Spleen (tissue), 11 donors: Measurements from ENCODE around the gene FAAP20. TPM values are rescaled to one million over a fixed set of nuclear protein-coding genes. Genes with fewer than 3 reads are reported as not detected.

Source experiments
- DNase-seq: peaks from one replicate; pipeline ENCODE4 v3.0.0-alpha.2; 2020
- H3K27ac ChIP-seq, 8 donors: fragments of 200-600 bp; sonication (generic) in 7 of 8; 1 replicate in 4 of 8; 2 replicates in 4 of 8; pipeline versions ENCODE4 v1.5.0 to v1.8.0; 2016 to 2021; ENCODE audit warnings: inconsistent platforms in 4 of 8, mild to moderate bottlenecking in 4 of 8, moderate library complexity in 1 of 8
- H3K27me3 ChIP-seq, 7 donors: fragments of 200-600 bp; sonication (generic) in 6 of 7; replicated peaks in 1 of 7; 1 replicate in 4 of 7; 2 replicates in 3 of 7; pipeline versions ENCODE4 v1.5.0 to v1.8.0; 2016 to 2021; ENCODE audit warnings: inconsistent platforms in 3 of 7, mild to moderate bottlenecking in 1 of 7
- H3K36me3 ChIP-seq, 6 donors: fragments of 200-600 bp; sonication (generic) in 5 of 6; 1 replicate in 4 of 6; 2 replicates in 2 of 6; pipeline versions ENCODE4 v1.5.0 to v1.8.0; 2016 to 2021; ENCODE audit warnings: inconsistent platforms in 2 of 6
- H3K4me1 ChIP-seq, 6 donors: fragments of 200-600 bp; sonication (generic) in 5 of 6; 1 replicate in 3 of 6; 2 replicates in 3 of 6; pipeline versions ENCODE4 v1.5.0 to v1.8.0; 2016 to 2021; ENCODE audit warnings: inconsistent platforms in 3 of 6
- H3K4me3 ChIP-seq, 8 donors: fragments of 200-600 bp; sonication (generic) in 7 of 8; 1 replicate in 4 of 8; 2 replicates in 4 of 8; pipeline versions ENCODE4 v1.5.0 to v1.8.0; 2016 to 2021; ENCODE audit warnings: inconsistent platforms in 4 of 8, mild to moderate bottlenecking in 4 of 8, moderate library complexity in 2 of 8
- H3K9me3 ChIP-seq, 8 donors: fragments of 200-600 bp; sonication (generic) in 7 of 8; 1 replicate in 4 of 8; 2 replicates in 4 of 8; pipeline versions ENCODE4 v1.5.0 to v1.8.0; 2016 to 2021; ENCODE audit warnings: inconsistent platforms in 4 of 8
- CTCF ChIP-seq, 11 experiments: fragments of 200-600 bp in 7 of 11; fragments of 450-650 bp in 4 of 11; sonication (generic) in 4 of 11; IDR thresholded peaks in 8 of 11; conservative IDR thresholded peaks in 3 of 11; 1 replicate in 7 of 11; 2 replicates in 4 of 11; pipeline versions ENCODE4 v1.4.0 to v1.8.0; 2016 to 2021; ENCODE audit warnings: antibody characterized with exemption in 11 of 11, inconsistent platforms in 4 of 11, mild to moderate bottlenecking in 1 of 11
- POLR2A ChIP-seq, 3 donors: fragments of 450-650 bp; IDR thresholded peaks; one replicate each; pipeline ENCODE4 v1.5.1; 2017; ENCODE audit warnings: antibody characterized with exemption in 3 of 3, mild to moderate bottlenecking in 1 of 3
- POLR2AphosphoS5 ChIP-seq, 3 donors: sonication (generic); formaldehyde crosslinking; IDR thresholded peaks; one replicate each; pipeline ENCODE4 v1.5.1; 2017; ENCODE audit warnings: antibody characterized with exemption in 3 of 3
- WGBS, 5 donors: extraction: QIAGEN DNeasy Blood & Tissue Kit in 3 of 5; methylation state at CpG; one replicate each; pipeline versions ENCODE4 v1.1.5 to v1.1.7; 2013 to 2018; 5-methylcytosine and 5-hydroxymethylcytosine counted together
- intact Hi-C: fragments of 100-400 bp; cut with DNase I; formaldehyde crosslinking; loops from one replicate; pipeline ENCODE4 v1.15.0; 2023; ENCODE audit warnings: low total_unique reads
- polyA plus RNA-seq, 3 donors: library from polyadenylated mRNA; stranded (reverse); fragments of 200-250 nt; gene quantifications; one replicate each; pipeline ENCODE4 v1.2.1, GENCODE V29; 2013
- total RNA-seq, 7 donors: library from RNA; depleted of rRNA in 3 of 7; stranded (reverse); fragments of >200 nt in 3 of 7; fragmentation: NEBNext Ultra II Directional in 4 of 7; extraction: Animal tissue kit (Norgen Biotek cat#: 25700) in 4 of 7; gene quantifications; one replicate each; pipeline versions ENCODE4 v1.1.0 to v1.2.1, GENCODE V29; 2016 to 2021
- donor health status: healthy with polysubstance abuse.
- donor health status: DM: no; HTN: no; CAD: no; lungs with moderate emphysema.
- donor health status: DM: no; HTN: no; CAD: no.
- donor health status: Bipolar disorder and iron deficiency.
- donor health status: healthy.
- donor health status: DM: no; HTN: no; CAD: no.
- donor health status: DM: yes; HTN: yes; CAD: no.

FAAP20 gene
- total and polyA plus RNA-seq, 10 donors, result 20.6 to 113 (median 52.0) TPM

GRCh38 chr1:2169200-2169836 lies 25.3 kb downstream of the FAAP20 start:
- intact Hi-C loops, result no loop called here
- 95 to 97% (median 96%) methylated on average over 36 to 43 of the region's 43 CpGs for WGBS, 5 donors
- DNase-seq, result no peak
- Histone ChIP-seq H3K36me3 (peaks cover 0 to 61% (median 11%) of the 10 kb centered on the region in 6 donors), H3K27ac (no peak overlapping the region), H3K4me3 (no peak overlapping the region), H3K9me3 (no peaks in the 10 kb centered on the region), H3K27me3 (no peaks in the 10 kb centered on the region), H3K4me1 (peaks cover 2 to 11% (median 8%) of the 10 kb centered on the region in 6 donors)
- TF ChIP-seq POLR2A (IDR thresholded peaks at IDR 0.05) (no peak), POLR2AphosphoS5 (IDR thresholded peaks at IDR 0.05) (no peak), CTCF (IDR thresholded peaks at IDR 0.05 in 8 of 11, conservative IDR thresholded peaks at IDR 0.05 in 3 of 11) (no peak)

- TF ChIP-seq POLR2A (IDR thresholded peaks at IDR 0.05) (no peak), POLR2AphosphoS5 (IDR thresholded peaks at IDR 0.05) (no peak), CTCF (IDR thresholded peaks at IDR 0.05 in 8 of 11, conservative IDR thresholded peaks at IDR 0.05 in 3 of 11) (no peak)
These were observed 26.0 kb downstream of the FAAP20 start for GRCh38 chr1:2168535-2168934.

GRCh38 chr1:2168090-2168489 lies 26.5 kb downstream of the FAAP20 start:
- 91 to 95% (median 94%) methylated on average over 13 of the region's 13 CpGs for WGBS, 5 donors
- no peak for TF ChIP-seq POLR2AphosphoS5 (IDR thresholded peaks at IDR 0.05)
- no peak for TF ChIP-seq CTCF (IDR thresholded peaks at IDR 0.05 in 8 of 11, conservative IDR thresholded peaks at IDR 0.05 in 3 of 11)
- no peak for TF ChIP-seq POLR2A (IDR thresholded peaks at IDR 0.05)

More at GRCh38 chr1:2168535-2168934, 26.0 kb downstream of the FAAP20 start:
- Histone ChIP-seq H3K36me3 (peaks cover 0 to 69% (median 10%) of the 10 kb centered on the region in 6 donors), H3K27me3 (no peaks in the 10 kb centered on the region), H3K4me1 (peaks cover 0 to 3% (median 0%) of the 10 kb centered on the region in 6 donors), H3K9me3 (peaks cover 0 to 7% (median 0%) of the 10 kb centered on the region in 8 donors), H3K4me3 (no peak overlapping the region), H3K27ac (no peak overlapping the region)
- DNase-seq, result no peak
- WGBS, 5 donors, result 90 to 97% (median 92%) methylated on average over 12 of the region's 12 CpGs
- intact Hi-C loops, result no loop called here

GRCh38 chr1:2166695-2167094 lies 27.9 kb downstream of the FAAP20 start:
- Histone ChIP-seq H3K27me3 (no peaks in the 10 kb centered on the region), H3K36me3 (peaks cover 0 to 69% (median 9%) of the 10 kb centered on the region in 6 donors), H3K4me1 (no peaks in the 10 kb centered on the region), H3K4me3 (no peak overlapping the region), H3K27ac (no peak overlapping the region), H3K9me3 (peaks cover 0 to 13% (median 0%) of the 10 kb centered on the region in 8 donors)
- TF ChIP-seq POLR2A (IDR thresholded peaks at IDR 0.05) (no peak), CTCF (IDR thresholded peaks at IDR 0.05 in 8 of 11, conservative IDR thresholded peaks at IDR 0.05 in 3 of 11) (no peak), POLR2AphosphoS5 (IDR thresholded peaks at IDR 0.05) (no peak)
- WGBS, 5 donors, result 92 to 96% (median 94%) methylated on average over 5 to 10 of the region's 10 CpGs
- DNase-seq, result no peak
- intact Hi-C loops, result no loop called here

More at GRCh38 chr1:2168090-2168489, 26.5 kb downstream of the FAAP20 start:
- Histone ChIP-seq H3K4me1 (no peaks in the 10 kb centered on the region), H3K27me3 (no peaks in the 10 kb centered on the region), H3K36me3 (peaks cover 0 to 74% (median 13%) of the 10 kb centered on the region in 6 donors), H3K4me3 (no peak overlapping the region), H3K9me3 (peaks cover 0 to 11% (median 0%) of the 10 kb centered on the region in 8 donors), H3K27ac (no peak overlapping the region)
- no peak for DNase-seq
- intact Hi-C loops, result no loop called here
